ENCODE measurements around the gene CRYAB.
"Not testable (repeated sequence)": the region's sequence is repeated elsewhere in the genome, so short reads cannot be mapped to it uniquely, and the experiment has no call there.

DNA sequence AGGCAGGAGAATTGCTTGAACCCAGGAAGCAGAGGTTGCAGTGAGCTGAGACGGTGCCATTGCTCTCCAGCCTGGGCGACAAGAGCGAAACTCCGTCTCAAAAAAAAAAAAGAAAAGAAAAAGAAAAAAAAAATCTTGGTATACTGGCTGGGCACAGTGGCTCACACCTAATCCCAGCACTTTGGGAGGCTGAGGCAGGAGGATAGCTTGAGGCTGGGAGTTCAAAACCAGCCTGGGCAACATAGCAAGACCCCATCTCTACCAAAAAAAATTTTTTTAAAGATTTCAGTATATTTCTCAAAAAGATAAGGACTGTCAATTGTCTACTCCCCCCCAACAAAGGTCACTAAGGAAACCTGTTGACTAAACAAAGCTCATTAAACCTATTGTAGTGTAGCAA is 26.5 kb downstream of the CRYAB start:
- not testable (repeated sequence) for TF ChIP-seq POLR2A, CTCF (IDR thresholded peaks at IDR 0.05)
